ENCODE data around the gene BMPER.
A peak's percentile ranks its signal among the peaks of the same experiment; 100 is the strongest.

Gene BMPER

GRCh38 chr7:33922820-33923219, 17.5 kb downstream of the BMPER start:
- DNase-seq (ENCODE audit: low read depth, low spot score): no peak

- DNase-seq (ENCODE audit: low read depth, low spot score): no peak
Observed at GRCh38 chr7:33923440-33924229, 18.3 kb downstream of the BMPER start.

- DNase-seq (ENCODE audit: low read depth, low spot score): no peak
Observed at GRCh38 chr7:33926535-33926934, 21.2 kb downstream of the BMPER start.

- no peak for DNase-seq (ENCODE audit: low read depth, low spot score)
Observed at GRCh38 chr7:33928986-33929385, 23.6 kb downstream of the BMPER start.

- no peak for DNase-seq (ENCODE audit: low read depth, low spot score)
Observed at GRCh38 chr7:33932221-33932620, 26.9 kb downstream of the BMPER start.

GRCh38 chr7:33932832-33933468, 27.6 kb downstream of the BMPER start:
- peak; percentile 21 for DNase-seq (ENCODE audit: low read depth, low spot score)

GRCh38 chr7:33933611-33934281, 28.4 kb downstream of the BMPER start:
- DNase-seq (ENCODE audit: low read depth, low spot score): no peak

GRCh38 chr7:33934391-33934790, 29.1 kb downstream of the BMPER start:
- no peak for DNase-seq (ENCODE audit: low read depth, low spot score)

- no peak for DNase-seq (ENCODE audit: low read depth, low spot score)
Observed at GRCh38 chr7:33936503-33936902, 31.2 kb downstream of the BMPER start.

GRCh38 chr7:33937871-33938270, 32.5 kb downstream of the BMPER start:
- no peak for DNase-seq (ENCODE audit: low read depth, low spot score)

- no peak for DNase-seq (ENCODE audit: low read depth, low spot score)
Observed at GRCh38 chr7:33939121-33939520, 33.8 kb downstream of the BMPER start.

- no peak for DNase-seq (ENCODE audit: low read depth, low spot score)
Observed at GRCh38 chr7:33940503-33940902, 35.2 kb downstream of the BMPER start.

- DNase-seq (ENCODE audit: low read depth, low spot score): no peak
Observed at GRCh38 chr7:33941418-33941817, 36.1 kb downstream of the BMPER start.

- DNase-seq (ENCODE audit: low read depth, low spot score): no peak
Observed at GRCh38 chr7:33946094-33946699, 40.9 kb downstream of the BMPER start.

- no peak for DNase-seq (ENCODE audit: low read depth, low spot score)
Observed at GRCh38 chr7:33950047-33950714, 44.8 kb downstream of the BMPER start.

GRCh38 chr7:33952824-33953223, 47.5 kb downstream of the BMPER start:
- no peak for DNase-seq (ENCODE audit: low read depth, low spot score)

- DNase-seq (ENCODE audit: low read depth, low spot score): no peak
Observed at GRCh38 chr7:33958104-33958503, 52.8 kb downstream of the BMPER start.

- no peak for DNase-seq (ENCODE audit: low read depth, low spot score)
Observed at GRCh38 chr7:33959676-33960075, 54.3 kb downstream of the BMPER start.

GRCh38 chr7:33961948-33962347, 56.6 kb downstream of the BMPER start:
- no peak for DNase-seq (ENCODE audit: low read depth, low spot score)

- no peak for DNase-seq (ENCODE audit: low read depth, low spot score)
Observed at GRCh38 chr7:33964417-33965182, 59.3 kb downstream of the BMPER start.

GRCh38 chr7:33965183-33965744, 59.9 kb downstream of the BMPER start:
- DNase-seq (ENCODE audit: low read depth, low spot score): no peak

Measured in activated CD4-positive, CD25-positive, alpha-beta regulatory T cell treated with anti-CD3 and anti-CD28 coated beads, Interleukin-2, amount 50 U/mL, for 16 hours (primary cell).